Psoas muscle (tissue), 8 donors: ENCODE results near the gene POTEB3. TPM values are rescaled to one million over a fixed set of nuclear protein-coding genes. Genes with fewer than 3 reads are reported as not detected.
A peak's percentile ranks its signal among the peaks of the same experiment; 100 is the strongest.
"Not testable (repeated sequence)": the region's sequence is repeated elsewhere in the genome, so short reads cannot be mapped to it uniquely, and the experiment has no call there.

ENCODE experiments used
- ATAC-seq, 4 donors: fragments of 200-7000 bp; cut with Tn5 transposase; one replicate each; pipeline ENCODE4 v1.9.1; 2020; ENCODE audit warnings: moderate library complexity in 3 of 4, mild to moderate bottlenecking in 2 of 4
- DNase-seq, 2 donors: peaks; one replicate each; pipeline ENCODE4 v3.0.0-alpha.2; 2020
- H3K27ac ChIP-seq: fragments of 200-600 bp; one replicate; pipeline ENCODE4 v1.8.0; 2022
- H3K27me3 ChIP-seq, 3 donors: fragments of 200-600 bp in 1 of 3; one replicate each; pipeline versions ENCODE4 v1.6.1 to v1.8.0; 2013 to 2022; ENCODE audit warnings: low read length in 2 of 3, mild to moderate bottlenecking in 2 of 3, moderate library complexity in 1 of 3; ENCODE audit not compliant: insufficient read depth in 3 of 3
- H3K36me3 ChIP-seq, 2 donors: fragments of 200-600 bp in 1 of 2; one replicate each; pipeline versions ENCODE4 v1.6.1 to v1.8.0; 2013 to 2022; ENCODE audit warnings: low read depth in 1 of 2, mild to moderate bottlenecking in 1 of 2, moderate library complexity in 1 of 2; ENCODE audit not compliant: insufficient read depth in 1 of 2
- H3K4me1 ChIP-seq: fragments of 200-600 bp; one replicate; pipeline ENCODE4 v1.8.0; 2022
- H3K4me3 ChIP-seq: fragments of 200-600 bp; one replicate; pipeline ENCODE4 v1.8.0; 2022; ENCODE audit warnings: mild to moderate bottlenecking
- H3K9me3 ChIP-seq: fragments of 200-600 bp; one replicate; pipeline ENCODE4 v1.8.0; 2022
- WGBS, 3 donors: extraction: QIAGEN DNeasy Blood & Tissue Kit; methylation state at CpG; one replicate each; pipeline versions ENCODE4 v1.1.6 to v1.1.7; 2013; 5-methylcytosine and 5-hydroxymethylcytosine counted together
- intact Hi-C, 2 donors: fragments of 100-400 bp; cut with DNase I; formaldehyde crosslinking; loops; one replicate each; pipeline versions ENCODE4 v1.11.0 to v1.14.2; 2022
- polyA plus RNA-seq, 3 donors: library from polyadenylated mRNA; stranded (reverse); fragments of 200-250 nt; gene quantifications; one replicate each; pipeline ENCODE4 v1.2.3, GENCODE V29; 2013
- total RNA-seq, 4 donors: library from RNA; stranded (reverse); fragmentation: NEBNext Ultra II Directional in 2 of 4; extraction: Animal tissue kit (Norgen Biotek cat#: 25700) in 2 of 4; gene quantifications; one replicate each; pipeline versions ENCODE4 v1.2.1 to v1.2.4, GENCODE V29; 2021 to 2023
- donor health status: healthy with polysubstance abuse.
- donor health status: DM: no; HTN: no; CAD: no; lungs with moderate emphysema.
- donor health status: Bipolar disorder and iron deficiency.
- donor health status: healthy.
- donor health status: DM: yes; HTN: yes; CAD: no.
- donor health status: DM: no; HTN: no; CAD: no.
- donor health status: DM: no; HTN: no; CAD: no.
- donor health status: DM: yes; HTN: yes; CAD: no.

POTEB3 gene
- total and polyA plus RNA-seq, 7 donors = not detected

GRCh38 chr15:21383866-21384485 is 56.3 kb downstream of the POTEB3 start:
- WGBS, 3 donors = 83 to 97% methylated on average over 4 of the region's 24 CpGs; no CpG with 5 or more reads in 1 of the 3 donors
- not testable (repeated sequence) for ATAC-seq, H3K9me3 ChIP-seq

GRCh38 chr15:21373682-21374081 is 66.6 kb downstream of the POTEB3 start:
- H3K36me3 ChIP-seq, H3K27ac ChIP-seq, H3K4me1 ChIP-seq, H3K9me3 ChIP-seq, ATAC-seq, H3K4me3 ChIP-seq, H3K27me3 ChIP-seq, intact Hi-C loops, DNase-seq: not testable (repeated sequence)
- 100% methylated on average over 1 of the region's 18 CpGs; no CpG with 5 or more reads in 2 of the 3 donors for WGBS, 3 donors

More at GRCh38 chr15:21383866-21384485, 56.3 kb downstream of the POTEB3 start:
- DNase-seq, intact Hi-C loops, H3K4me1 ChIP-seq, H3K4me3 ChIP-seq, H3K27me3 ChIP-seq, H3K36me3 ChIP-seq, H3K27ac ChIP-seq: not testable (repeated sequence)

GRCh38 chr15:21369177-21369576 is 71.1 kb downstream of the POTEB3 start:
- H3K27ac ChIP-seq, H3K4me1 ChIP-seq, H3K9me3 ChIP-seq, H3K4me3 ChIP-seq, intact Hi-C loops, ATAC-seq, H3K36me3 ChIP-seq, DNase-seq, H3K27me3 ChIP-seq: not testable (repeated sequence)
- WGBS, 3 donors = 95% methylated on average over 11 of the region's 26 CpGs; no CpG with 5 or more reads in 2 of the 3 donors

DNA sequence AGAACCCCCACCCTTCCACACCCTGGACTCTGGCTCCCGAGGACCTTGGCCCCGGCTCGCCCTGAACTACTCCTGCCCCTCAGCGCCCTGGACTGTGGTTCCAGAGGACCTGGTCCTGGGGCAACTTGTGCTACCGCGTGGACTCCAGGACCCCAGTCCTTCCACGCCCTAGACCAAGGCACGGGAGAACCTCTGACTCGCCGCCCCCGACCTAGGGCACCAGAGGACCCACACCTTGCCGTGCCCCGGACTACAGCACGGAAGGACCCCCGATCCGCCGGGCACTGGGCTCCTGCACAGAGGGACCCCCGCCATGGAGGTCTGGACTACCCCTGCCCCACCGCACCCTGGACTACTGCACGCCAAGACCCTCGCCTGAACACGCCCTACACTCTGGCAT is 71.7 kb downstream of the POTEB3 start:
- H3K9me3 ChIP-seq, H3K36me3 ChIP-seq, H3K4me1 ChIP-seq, ATAC-seq, H3K4me3 ChIP-seq, H3K27ac ChIP-seq, intact Hi-C loops, H3K27me3 ChIP-seq: not testable (repeated sequence)
- 95 to 97% methylated on average over 7 to 10 of the region's 22 CpGs; no CpG with 5 or more reads in 1 of the 3 donors for WGBS, 3 donors
- DNase-seq = peak; percentile 9 to 51
